ENCODE data around the gene RBSN.
"Not testable (repeated sequence)": the region's sequence is repeated elsewhere in the genome, so short reads cannot be mapped to it uniquely, and the experiment has no call there.

- TF ChIP-seq CTCF (IDR thresholded peaks at IDR 0.05 in 2 of 3, conservative IDR thresholded peaks at IDR 0.05 in 1 of 3; ENCODE audit: borderline replicate concordance in 1 of 3, insufficient read depth in 1 of 3, low read depth in 2 of 3, low read length in 2 of 3); JUND (IDR thresholded peaks at IDR 0.05); EZH2 (IDR thresholded peaks at IDR 0.05); RAD21 (IDR thresholded peaks at IDR 0.05; ENCODE audit: low read depth): not testable (repeated sequence)
Measured at GRCh38 chr3:15134968-15135367, 36.0 kb upstream of the RBSN start.

All from HCT116 (cell line).